Fibroblast of the aortic adventitia (primary cell): Measurements from ENCODE around the gene REEP1. TPM values are rescaled to one million over a fixed set of nuclear protein-coding genes. Genes with fewer than 3 reads are reported as not detected.
"Not testable (repeated sequence)": the region's sequence is repeated elsewhere in the genome, so short reads cannot be mapped to it uniquely, and the experiment has no call there.

ENCODE experiments used
- DNase-seq: peaks from one replicate; pipeline ENCODE4 v3.0.0-alpha.2; 2010; ENCODE audit warnings: low read depth
- H3K4me3 ChIP-seq: 2 replicates; pipeline ENCODE4 v1.5.1; 2011; ENCODE audit warnings: low read depth, mild to moderate bottlenecking, control low read depth, low read length, moderate library complexity
- CTCF ChIP-seq: IDR thresholded peaks from 2 replicates; pipeline ENCODE4 v1.5.1; 2011; ENCODE audit warnings: mild to moderate bottlenecking, low read length, control low read depth, inconsistent platforms; ENCODE audit not compliant: insufficient read depth
- total RNA-seq: library from RNA; depleted of rRNA; stranded (reverse); fragments of >200 nt; gene quantifications from 2 replicates; pipeline ENCODE4 v1.2.3, GENCODE V29; 2012; ENCODE audit warnings: low replicate concordance

Gene REEP1
- total RNA-seq, 1 donor: 0.27 TPM

- no peak for TF ChIP-seq CTCF
- no peak for DNase-seq
- no peak overlapping the region for H3K4me3 ChIP-seq
These were observed 81.1 kb downstream of the REEP1 start for GRCh38 chr2:86256300-86256699.

- TF ChIP-seq CTCF: no peak
- H3K4me3 ChIP-seq: no peak overlapping the region
- DNase-seq: no peak
These were observed 82.6 kb downstream of the REEP1 start for GRCh38 chr2:86254576-86255538.

- TF ChIP-seq CTCF: no peak
These were observed 84.0 kb downstream of the REEP1 start for GRCh38 chr2:86253424-86253823.

GRCh38 chr2:86251840-86252266 is 85.6 kb downstream of the REEP1 start:
- DNase-seq: no peak
- TF ChIP-seq CTCF: no peak
- H3K4me3 ChIP-seq: no peak overlapping the region

More at GRCh38 chr2:86253424-86253823, 84.0 kb downstream of the REEP1 start:
- H3K4me3 ChIP-seq: no peak overlapping the region
- no peak for DNase-seq

- no peak overlapping the region for H3K4me3 ChIP-seq
- TF ChIP-seq CTCF: no peak
- DNase-seq: peak; percentile 84
These were observed 87.6 kb downstream of the REEP1 start for GRCh38 chr2:86249579-86250391.

- no peak for DNase-seq
- no peak overlapping the region for H3K4me3 ChIP-seq
- TF ChIP-seq CTCF: no peak
These were observed 88.2 kb downstream of the REEP1 start for GRCh38 chr2:86249176-86249575.

- not testable (repeated sequence) for H3K4me3 ChIP-seq, DNase-seq
These were observed 92.2 kb downstream of the REEP1 start for GRCh38 chr2:86245222-86245621.

GRCh38 chr2:86244781-86245180 is 92.6 kb downstream of the REEP1 start:
- not testable (repeated sequence) for H3K4me3 ChIP-seq, DNase-seq
